Activated CD4-positive, alpha-beta T cell treated with anti-CD3 and anti-CD28 coated beads, Interleukin-2, Interleukin-4, amounts not matched to agents 100 ng/mL and 50 ng/mL, durations not matched to agents 16 hours and 8 hours (primary cell): ENCODE data around the gene ICOS.
"Not testable (repeated sequence)": the region's sequence is repeated elsewhere in the genome, so short reads cannot be mapped to it uniquely, and the experiment has no call there.

Experiments used
- DNase-seq: peaks from one replicate; pipeline ENCODE4 v3.0.0-alpha.2; 2020; ENCODE audit warnings: low spot score

The ICOS gene

GRCh38 chr2:203918264-203918663 is 18.3 kb upstream of the ICOS start:
- DNase-seq: no peak

GRCh38 chr2:203918839-203919238 is 17.7 kb upstream of the ICOS start:
- no peak for DNase-seq

- DNase-seq: no peak
Observed at GRCh38 chr2:203925512-203926158, 10.9 kb upstream of the ICOS start.

- DNase-seq: no peak
Observed at GRCh38 chr2:203928849-203929248, 7.7 kb upstream of the ICOS start.

- not testable (repeated sequence) for DNase-seq
Observed at GRCh38 chr2:203931262-203931661, 5.3 kb upstream of the ICOS start.

GRCh38 chr2:203934041-203934492 is 2.5 kb upstream of the ICOS start:
- peak; percentile 73 for DNase-seq

GRCh38 chr2:203934711-203935438 is 1.7 kb upstream of the ICOS start:
- no peak for DNase-seq

- DNase-seq: no peak
Observed at GRCh38 chr2:203935568-203935967, 995 bp upstream of the ICOS start.

- DNase-seq: no peak
Observed at GRCh38 chr2:203936949-203937348, 386 bp downstream of the ICOS start.

GRCh38 chr2:203937788-203938187 is 1.2 kb downstream of the ICOS start:
- no peak for DNase-seq

GRCh38 chr2:203940039-203940438 is 3.5 kb downstream of the ICOS start:
- no peak for DNase-seq

- not testable (repeated sequence) for DNase-seq
Observed at GRCh38 chr2:203943493-203944382, 7.2 kb downstream of the ICOS start.

GRCh38 chr2:203948733-203949132 is 12.2 kb downstream of the ICOS start:
- DNase-seq: no peak

GRCh38 chr2:203949228-203949627 is 12.7 kb downstream of the ICOS start:
- DNase-seq: no peak

GRCh38 chr2:203951366-203951902 is 14.9 kb downstream of the ICOS start:
- DNase-seq: peak; percentile 70

GRCh38 chr2:203959265-203959664 is 22.7 kb downstream of the ICOS start:
- no peak for DNase-seq

GRCh38 chr2:203959672-203960071 is 23.1 kb downstream of the ICOS start:
- DNase-seq: no peak

GRCh38 chr2:203960811-203961210 is 24.2 kb downstream of the ICOS start:
- DNase-seq: no peak

- not testable (repeated sequence) for DNase-seq
Observed at GRCh38 chr2:203965190-203965589, 28.6 kb downstream of the ICOS start.

GRCh38 chr2:203971251-203971650 is 34.7 kb downstream of the ICOS start:
- no peak for DNase-seq

GRCh38 chr2:203972066-203972465 is 35.5 kb downstream of the ICOS start:
- no peak for DNase-seq

GRCh38 chr2:203973000-203973399 is 36.4 kb downstream of the ICOS start:
- DNase-seq: no peak
